ENCODE measurements around the gene ING3.

DNA sequence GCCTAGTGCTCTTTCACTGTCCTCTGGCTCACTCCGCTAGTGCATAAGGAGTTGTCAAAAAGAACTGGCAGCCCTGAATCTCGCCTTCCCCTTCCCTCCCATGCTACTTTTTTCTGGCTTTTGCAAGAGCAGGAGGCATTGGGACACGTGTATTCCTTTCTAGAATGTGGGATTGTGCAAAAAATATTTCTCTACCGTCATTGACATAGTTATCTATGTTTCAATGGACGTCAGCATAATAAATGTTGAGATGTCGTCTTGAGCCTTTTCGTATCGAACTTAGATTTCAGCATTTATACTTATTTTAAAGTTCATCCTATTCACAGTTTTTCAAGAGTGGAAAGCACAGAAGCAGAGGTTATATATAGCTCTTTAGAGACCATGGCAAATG, 727 bp downstream of the ING3 start:
- TF ChIP-seq, protein P1, sequence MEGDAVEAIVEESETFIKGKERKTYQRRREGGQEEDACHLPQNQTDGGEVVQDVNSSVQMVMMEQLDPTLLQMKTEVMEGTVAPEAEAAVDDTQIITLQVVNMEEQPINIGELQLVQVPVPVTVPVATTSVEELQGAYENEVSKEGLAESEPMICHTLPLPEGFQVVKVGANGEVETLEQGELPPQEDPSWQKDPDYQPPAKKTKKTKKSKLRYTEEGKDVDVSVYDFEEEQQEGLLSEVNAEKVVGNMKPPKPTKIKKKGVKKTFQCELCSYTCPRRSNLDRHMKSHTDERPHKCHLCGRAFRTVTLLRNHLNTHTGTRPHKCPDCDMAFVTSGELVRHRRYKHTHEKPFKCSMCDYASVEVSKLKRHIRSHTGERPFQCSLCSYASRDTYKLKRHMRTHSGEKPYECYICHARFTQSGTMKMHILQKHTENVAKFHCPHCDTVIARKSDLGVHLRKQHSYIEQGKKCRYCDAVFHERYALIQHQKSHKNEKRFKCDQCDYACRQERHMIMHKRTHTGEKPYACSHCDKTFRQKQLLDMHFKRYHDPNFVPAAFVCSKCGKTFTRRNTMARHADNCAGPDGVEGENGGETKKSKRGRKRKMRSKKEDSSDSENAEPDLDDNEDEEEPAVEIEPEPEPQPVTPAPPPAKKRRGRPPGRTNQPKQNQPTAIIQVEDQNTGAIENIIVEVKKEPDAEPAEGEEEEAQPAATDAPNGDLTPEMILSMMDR (IDR thresholded peaks at IDR 0.05): no peak
- TF ChIP-seq, protein P2, sequence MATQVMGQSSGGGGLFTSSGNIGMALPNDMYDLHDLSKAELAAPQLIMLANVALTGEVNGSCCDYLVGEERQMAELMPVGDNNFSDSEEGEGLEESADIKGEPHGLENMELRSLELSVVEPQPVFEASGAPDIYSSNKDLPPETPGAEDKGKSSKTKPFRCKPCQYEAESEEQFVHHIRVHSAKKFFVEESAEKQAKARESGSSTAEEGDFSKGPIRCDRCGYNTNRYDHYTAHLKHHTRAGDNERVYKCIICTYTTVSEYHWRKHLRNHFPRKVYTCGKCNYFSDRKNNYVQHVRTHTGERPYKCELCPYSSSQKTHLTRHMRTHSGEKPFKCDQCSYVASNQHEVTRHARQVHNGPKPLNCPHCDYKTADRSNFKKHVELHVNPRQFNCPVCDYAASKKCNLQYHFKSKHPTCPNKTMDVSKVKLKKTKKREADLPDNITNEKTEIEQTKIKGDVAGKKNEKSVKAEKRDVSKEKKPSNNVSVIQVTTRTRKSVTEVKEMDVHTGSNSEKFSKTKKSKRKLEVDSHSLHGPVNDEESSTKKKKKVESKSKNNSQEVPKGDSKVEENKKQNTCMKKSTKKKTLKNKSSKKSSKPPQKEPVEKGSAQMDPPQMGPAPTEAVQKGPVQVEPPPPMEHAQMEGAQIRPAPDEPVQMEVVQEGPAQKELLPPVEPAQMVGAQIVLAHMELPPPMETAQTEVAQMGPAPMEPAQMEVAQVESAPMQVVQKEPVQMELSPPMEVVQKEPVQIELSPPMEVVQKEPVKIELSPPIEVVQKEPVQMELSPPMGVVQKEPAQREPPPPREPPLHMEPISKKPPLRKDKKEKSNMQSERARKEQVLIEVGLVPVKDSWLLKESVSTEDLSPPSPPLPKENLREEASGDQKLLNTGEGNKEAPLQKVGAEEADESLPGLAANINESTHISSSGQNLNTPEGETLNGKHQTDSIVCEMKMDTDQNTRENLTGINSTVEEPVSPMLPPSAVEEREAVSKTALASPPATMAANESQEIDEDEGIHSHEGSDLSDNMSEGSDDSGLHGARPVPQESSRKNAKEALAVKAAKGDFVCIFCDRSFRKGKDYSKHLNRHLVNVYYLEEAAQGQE (IDR thresholded peaks at IDR 0.05; ENCODE audit: insufficient read depth in 1 of 2, low read depth in 2 of 2, low read length in 1 of 2): no peak
- TF ChIP-seq POLR2AphosphoS5 (IDR thresholded peaks at IDR 0.05; ENCODE audit: low read depth, low read length): no peak

Data from Panc1 (cell line).